Measurements from ENCODE around the gene HCRTR1.

Gene HCRTR1

DNA sequence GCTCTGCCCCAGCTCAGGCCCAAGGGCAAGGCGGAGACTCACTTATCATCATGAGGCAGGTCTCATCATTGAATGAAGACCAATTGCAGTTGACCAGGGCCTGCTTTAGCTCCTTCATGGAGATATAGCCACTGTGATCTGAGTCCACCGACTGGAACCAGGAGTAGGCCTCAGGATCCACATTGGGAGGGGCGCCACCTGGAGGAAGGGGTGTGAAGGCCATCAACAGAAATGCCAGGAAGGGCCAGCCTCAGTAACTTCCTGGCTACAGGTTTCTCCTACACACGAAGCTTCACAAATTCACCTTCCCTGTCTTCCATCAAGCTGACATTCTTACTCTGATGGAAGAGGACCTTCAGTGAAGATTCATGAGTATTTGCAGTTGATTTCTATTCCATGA lies 15.6 kb downstream of the HCRTR1 start:
- DNase-seq (ENCODE audit: low spot score) = no peak

DNA sequence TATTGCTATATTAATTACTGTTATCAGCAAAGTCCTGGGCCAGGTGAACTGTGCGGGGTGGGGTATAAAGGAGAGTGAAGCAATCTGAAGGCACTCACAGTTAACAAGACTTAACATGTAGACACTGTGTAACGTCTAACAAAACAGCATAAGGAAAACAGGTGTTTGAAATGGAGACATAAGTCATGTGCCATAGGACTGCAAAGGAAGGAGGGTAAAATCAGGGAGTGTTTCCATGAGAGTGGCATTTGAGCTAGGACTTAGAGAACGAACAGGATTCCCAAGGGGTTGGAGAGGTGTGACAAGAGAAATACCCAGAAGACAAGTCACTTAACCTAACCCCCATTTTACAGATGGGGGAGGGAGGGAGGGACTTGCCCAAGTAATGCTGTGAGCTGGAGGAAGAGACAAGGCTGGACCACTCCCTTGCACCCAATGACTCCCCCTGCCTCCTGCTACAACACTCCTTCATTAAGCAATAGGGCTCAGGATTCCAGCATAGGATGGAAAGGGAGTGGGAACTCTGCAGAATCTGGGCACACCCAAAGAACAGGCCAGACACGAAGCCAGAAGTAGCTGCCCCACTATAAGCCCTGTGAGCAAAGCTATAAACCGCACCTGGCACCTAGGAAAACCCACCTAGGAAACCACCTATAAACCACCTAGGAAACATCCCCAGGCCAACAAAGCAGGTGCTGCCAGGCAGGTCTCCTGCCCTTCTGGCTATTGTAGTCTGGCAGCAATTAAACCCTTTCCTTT lies 20.6 kb downstream of the HCRTR1 start:
- TF ChIP-seq CTCF (IDR thresholded peaks at IDR 0.05; ENCODE audit: extremely low read depth, missing control alignments) = no peak
- no peak for DNase-seq (ENCODE audit: low spot score)

More for the DNA sequence above, 15.6 kb downstream of the HCRTR1 start:
- no peak for TF ChIP-seq CTCF (IDR thresholded peaks at IDR 0.05; ENCODE audit: extremely low read depth, missing control alignments)

DNA sequence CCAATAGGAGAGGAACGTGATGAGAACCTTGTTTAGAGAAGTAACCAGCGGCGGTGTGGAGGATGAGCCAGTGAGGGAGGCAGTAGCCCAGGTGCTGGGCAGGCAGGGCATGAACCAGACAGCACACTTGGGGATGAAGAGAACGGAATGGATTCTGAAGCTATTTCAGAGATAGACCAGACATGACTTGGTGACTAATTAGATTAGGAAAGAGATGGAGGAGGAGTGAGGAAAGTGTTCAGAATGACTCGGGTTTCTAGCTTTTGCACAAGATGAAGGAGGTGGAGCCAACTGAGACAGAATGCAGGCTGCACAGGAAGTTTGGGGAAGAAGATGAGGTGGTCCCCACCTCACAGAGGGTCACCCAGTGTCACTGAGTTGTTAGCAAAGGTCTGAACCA lies 22.1 kb downstream of the HCRTR1 start:
- TF ChIP-seq CTCF (IDR thresholded peaks at IDR 0.05; ENCODE audit: extremely low read depth, missing control alignments) = no peak

GRCh38 chr1:31640179-31640578 lies 22.7 kb downstream of the HCRTR1 start:
- no peak for DNase-seq (ENCODE audit: low spot score)
- TF ChIP-seq CTCF (IDR thresholded peaks at IDR 0.05; ENCODE audit: extremely low read depth, missing control alignments) = no peak

More for the DNA sequence above, 22.1 kb downstream of the HCRTR1 start:
- no peak for DNase-seq (ENCODE audit: low spot score)

GRCh38 chr1:31640964-31641363 lies 23.5 kb downstream of the HCRTR1 start:
- TF ChIP-seq CTCF (IDR thresholded peaks at IDR 0.05; ENCODE audit: extremely low read depth, missing control alignments) = no peak

GRCh38 chr1:31642366-31642765 lies 24.9 kb downstream of the HCRTR1 start:
- TF ChIP-seq CTCF (IDR thresholded peaks at IDR 0.05; ENCODE audit: extremely low read depth, missing control alignments) = no peak
- no peak for DNase-seq (ENCODE audit: low spot score)

More at GRCh38 chr1:31640964-31641363, 23.5 kb downstream of the HCRTR1 start:
- no peak for DNase-seq (ENCODE audit: low spot score)

DNA sequence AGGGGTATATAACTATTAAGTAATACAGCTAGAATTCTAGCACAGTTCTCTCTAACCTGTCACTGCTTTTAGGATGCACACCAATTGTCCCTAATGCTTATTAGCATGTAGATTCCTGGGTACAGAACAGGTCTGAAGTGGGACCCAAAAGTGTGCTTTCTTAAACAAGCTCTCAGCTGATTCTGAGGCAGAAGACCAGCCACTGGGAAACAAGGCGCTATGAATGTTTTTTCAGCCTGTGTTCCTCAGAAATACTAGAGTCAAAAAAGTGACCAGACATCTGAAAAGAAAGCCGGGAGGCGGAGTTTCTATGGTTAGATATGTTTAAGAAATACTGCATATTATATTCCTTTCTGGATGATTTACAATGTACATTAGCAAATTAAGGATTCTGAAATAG lies 25.4 kb downstream of the HCRTR1 start:
- DNase-seq (ENCODE audit: low spot score) = no peak
- no peak for TF ChIP-seq CTCF (IDR thresholded peaks at IDR 0.05; ENCODE audit: extremely low read depth, missing control alignments)

All from GM20000 (cell line).